Skin epidermis (tissue), 12 donors: ENCODE measurements around the gene PARP15.
A peak's percentile ranks its signal among the peaks of the same experiment; 100 is the strongest.

Experiments used
- H3K27ac ChIP-seq, 21 experiments: fragments of 200-600 bp; sonication (generic) in 11 of 21; one replicate each; pipeline ENCODE4 v1.5.0; 2020; ENCODE audit warnings: mild to moderate bottlenecking in 3 of 21, inconsistent platforms in 2 of 21, moderate library complexity in 2 of 21
- H3K4me3 ChIP-seq, 7 experiments: fragments of 200-600 bp; sonication (generic) in 2 of 7; one replicate each; pipeline ENCODE4 v1.5.0; 2020; ENCODE audit warnings: inconsistent platforms in 2 of 7, mild to moderate bottlenecking in 2 of 7, moderate library complexity in 1 of 7

The PARP15 gene

DNA sequence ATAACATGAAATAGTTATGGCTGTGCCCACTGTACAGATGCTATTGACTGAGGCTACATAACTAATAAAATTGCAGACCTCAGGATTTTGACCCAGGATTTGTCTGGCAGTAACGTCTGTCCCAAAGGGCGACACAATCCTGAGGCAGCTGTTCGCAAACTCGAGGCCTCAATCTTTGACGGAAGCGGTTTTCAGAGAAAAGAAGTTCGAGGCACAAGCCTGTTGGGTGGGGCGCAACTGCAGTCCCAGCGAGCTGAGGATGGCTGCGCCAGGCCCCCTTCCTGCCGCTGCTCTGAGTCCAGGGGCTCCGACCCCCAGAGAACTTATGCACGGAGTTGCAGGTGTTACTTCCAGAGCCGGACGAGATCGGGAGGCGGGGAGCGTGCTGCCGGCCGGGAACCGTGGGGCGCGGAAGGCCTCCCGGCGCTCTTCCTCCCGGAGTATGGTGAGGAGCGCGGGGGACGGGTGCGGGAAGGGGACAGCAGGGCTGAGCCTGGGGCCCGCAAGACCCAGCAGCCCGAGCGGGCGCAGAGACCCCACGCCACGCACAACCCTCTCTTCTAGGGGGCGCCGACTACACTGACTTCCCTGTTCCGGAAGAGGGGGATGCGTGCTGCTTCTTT, at the start of gene PARP15:
TSS of gene PARP15 (plus strand) at position 242 of the 623 bp plus-strand sequence. CDS start at position 260, 18 bp downstream.
- Histone ChIP-seq H3K27ac (peak within 1 kb of the TSS; percentile 0 to 89 (median 67)), H3K4me3 (peak within 1 kb of the TSS; percentile 28 to 59 (median 46))

DNA sequence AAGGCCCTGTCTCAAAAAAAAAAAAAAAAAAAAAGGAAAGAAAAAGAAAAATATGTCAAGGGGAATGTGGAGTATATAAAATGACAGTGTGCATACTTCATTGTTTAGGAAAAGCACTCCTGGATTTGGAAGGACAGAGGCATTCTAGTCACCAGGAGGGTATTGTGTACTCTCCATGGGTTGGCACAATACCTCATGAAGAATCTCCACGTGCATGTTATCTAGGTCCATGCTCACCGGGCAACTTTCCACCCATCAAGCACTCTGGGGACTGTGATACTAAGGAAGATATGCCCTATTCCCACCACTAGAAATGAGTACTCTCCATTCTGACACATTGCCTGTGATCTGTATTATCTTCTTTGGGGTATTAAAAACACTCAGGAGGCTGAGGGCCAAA, 47.3 kb upstream of the PARP15 start:
- no peak overlapping the region for H3K27ac ChIP-seq
- H3K4me3 ChIP-seq: no peak overlapping the region

DNA sequence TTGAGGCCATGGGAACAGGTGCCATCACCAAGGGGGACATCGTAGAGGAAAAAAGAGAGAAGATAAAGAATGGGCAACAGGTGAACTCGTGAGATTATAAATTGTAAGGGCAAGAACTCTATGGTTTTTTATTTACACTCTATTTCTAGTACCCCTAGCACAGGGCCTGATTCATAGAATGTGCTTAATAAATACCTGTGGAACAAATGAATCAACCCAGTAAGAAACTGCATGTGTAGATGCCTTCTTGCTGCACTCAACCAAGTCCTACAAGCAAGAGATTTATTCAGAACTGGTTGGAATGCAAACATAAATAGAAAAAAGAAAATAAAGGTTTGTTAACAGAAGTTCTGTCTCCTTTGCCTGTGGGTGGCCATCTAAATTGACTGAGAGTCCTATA, 44.0 kb upstream of the PARP15 start:
- Histone ChIP-seq H3K27ac (no peak overlapping the region), H3K4me3 (no peak overlapping the region)

DNA sequence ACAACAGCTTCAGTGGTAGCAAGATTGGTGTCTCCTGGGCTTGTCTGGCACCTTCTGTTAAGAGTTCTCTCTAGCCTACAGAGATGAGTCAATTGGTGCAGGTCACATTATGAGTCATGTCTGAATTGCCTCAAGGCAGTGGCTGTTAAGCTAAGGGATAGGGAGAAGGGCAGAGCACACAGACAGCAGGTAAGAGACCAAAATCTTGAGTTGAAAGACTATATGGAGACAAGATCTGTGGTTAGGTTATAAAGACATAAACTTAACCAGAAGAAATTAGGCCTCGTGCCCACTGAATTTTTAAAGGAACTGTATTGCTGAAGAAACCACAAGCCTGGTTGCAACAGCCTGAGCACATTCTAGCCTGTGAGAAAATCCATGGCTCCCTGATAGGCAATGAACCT, 43.5 kb upstream of the PARP15 start:
- H3K4me3 ChIP-seq: no peak overlapping the region
- H3K27ac ChIP-seq: peak overlapping the region in 1 of 21 experiments; percentile 23

DNA sequence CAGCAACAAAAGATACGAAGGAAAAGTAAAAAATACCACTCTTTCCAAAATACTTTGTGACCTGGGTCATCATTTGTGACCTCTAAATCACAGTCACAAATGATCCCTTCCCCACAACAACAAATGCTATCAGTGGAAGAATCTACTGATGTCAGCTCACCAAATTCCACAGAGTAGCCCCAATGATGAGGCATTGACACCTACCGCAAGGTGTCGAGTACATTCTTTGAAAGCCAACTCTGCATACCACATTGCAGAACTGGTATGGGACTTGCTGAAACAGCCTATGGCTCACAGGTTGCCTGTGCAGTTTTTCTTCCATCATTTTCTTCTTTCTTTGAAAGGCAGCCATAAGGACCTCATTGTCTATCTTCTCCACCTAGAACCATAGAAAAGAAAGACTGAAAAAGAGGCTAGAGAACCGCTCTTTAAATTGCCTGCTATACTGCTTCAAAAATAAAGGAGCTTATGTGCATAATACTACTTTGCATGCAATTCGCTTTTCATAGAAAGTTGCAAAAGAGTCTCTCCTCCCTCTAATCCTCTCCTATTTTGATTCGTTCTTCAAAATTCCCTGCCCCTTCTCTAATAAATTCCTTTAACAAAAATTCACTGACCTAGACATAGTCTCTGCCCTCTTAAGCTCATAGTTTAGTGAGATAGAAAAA, 41.4 kb upstream of the PARP15 start:
- no peak overlapping the region for H3K27ac ChIP-seq
- no peak overlapping the region for H3K4me3 ChIP-seq

DNA sequence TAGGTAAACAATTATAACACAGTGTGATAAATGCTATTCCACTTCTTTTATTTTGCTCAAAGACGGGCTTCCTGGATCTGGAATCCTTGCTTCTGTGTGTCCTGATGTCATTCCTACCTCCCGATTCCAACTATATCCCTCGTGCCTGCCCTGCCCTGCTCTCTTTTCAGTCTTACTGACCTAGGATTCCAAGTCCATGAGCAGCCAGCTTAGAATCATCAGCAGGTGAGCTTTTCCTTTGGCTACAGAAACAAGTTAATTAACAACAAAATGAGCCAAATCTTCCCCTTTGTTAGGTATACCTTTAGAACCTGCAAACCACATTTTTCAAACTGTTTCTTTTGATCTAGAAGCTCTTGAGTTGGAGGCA, 40.8 kb upstream of the PARP15 start:
- Histone ChIP-seq H3K4me3 (no peak overlapping the region), H3K27ac (no peak overlapping the region)

DNA sequence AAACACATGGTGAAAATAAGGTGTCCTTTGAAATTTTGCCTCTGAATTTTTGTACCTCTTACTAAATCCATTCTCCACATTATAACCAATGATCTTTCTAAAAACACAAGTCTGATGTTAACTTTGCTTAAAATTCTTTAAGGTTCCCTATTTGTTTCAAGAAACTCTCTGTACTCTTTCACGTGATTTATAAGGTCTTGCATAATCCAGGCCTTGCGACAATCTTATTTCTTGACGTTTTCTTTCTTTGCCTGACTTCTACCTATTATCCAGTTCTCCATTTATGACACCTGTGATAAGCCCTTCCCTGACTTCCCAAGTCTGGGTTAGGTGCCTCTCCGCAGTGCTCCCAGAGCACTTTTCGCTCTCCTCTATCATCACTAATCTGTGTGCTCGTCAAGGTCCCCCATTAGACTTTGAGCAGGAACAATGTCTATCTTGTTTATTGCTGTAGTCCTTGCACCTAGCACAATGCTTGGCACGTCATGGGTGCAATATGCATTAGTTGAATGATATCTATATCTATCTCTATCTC, 38.4 kb upstream of the PARP15 start:
- no peak overlapping the region for H3K4me3 ChIP-seq
- no peak overlapping the region for H3K27ac ChIP-seq

DNA sequence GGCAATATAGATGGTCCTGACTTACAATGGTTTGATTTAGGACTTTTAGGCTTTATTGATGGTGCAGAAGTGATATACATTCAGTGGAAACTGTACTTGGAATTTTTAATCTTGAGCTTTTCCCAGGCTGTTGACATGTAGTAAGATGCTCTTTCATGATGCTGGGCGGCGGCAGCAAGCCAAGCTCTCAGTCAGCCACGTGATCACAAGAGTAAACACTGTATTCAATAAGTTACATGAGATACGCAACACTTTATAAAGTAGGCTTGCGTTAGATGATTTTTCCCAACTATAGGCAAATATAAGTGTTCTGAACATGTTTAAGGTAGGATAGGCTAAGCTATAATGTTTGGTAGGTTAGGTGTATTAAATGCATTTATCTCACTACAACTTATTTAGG, 31.3 kb upstream of the PARP15 start:
- Histone ChIP-seq H3K4me3 (no peak overlapping the region), H3K27ac (no peak overlapping the region)

DNA sequence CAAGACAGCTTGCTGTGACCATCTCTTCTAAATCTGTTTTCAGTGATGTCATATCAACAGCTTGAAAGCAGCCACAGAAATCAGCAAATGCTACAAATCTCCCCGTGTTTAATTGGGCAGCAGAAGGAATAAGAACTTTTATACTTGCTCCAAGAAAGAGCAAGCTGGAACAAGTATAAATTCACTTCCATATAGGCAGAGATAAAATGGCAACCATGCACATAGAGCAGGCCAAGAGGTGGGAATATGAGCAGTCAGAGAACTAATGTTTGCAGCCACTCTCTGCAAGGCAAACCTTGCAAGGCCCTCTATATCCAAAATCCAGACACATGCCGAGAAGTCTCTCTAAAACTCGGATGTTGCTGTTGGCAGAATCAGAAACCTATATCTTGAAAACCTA, 29.4 kb upstream of the PARP15 start:
- H3K27ac ChIP-seq: no peak overlapping the region
- no peak overlapping the region for H3K4me3 ChIP-seq

DNA sequence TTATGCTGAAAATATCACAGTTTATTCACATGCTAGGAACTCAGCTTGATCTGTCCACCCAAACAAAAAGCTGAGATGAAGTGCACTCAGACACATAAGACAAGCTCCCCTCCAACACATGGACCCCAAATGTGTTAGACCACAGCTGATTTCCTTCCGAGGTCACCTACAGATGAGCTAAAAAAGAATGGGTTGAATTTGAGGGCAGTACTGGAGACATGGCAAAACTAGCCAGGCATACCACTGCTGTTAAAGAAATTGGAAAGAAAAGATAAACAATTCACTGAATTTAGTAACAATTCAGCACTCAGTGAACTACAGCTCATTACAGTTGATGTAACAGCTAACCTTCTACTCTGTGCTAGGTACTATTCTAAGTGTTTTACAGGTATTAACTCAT, 28.8 kb upstream of the PARP15 start:
- H3K27ac ChIP-seq: no peak overlapping the region
- no peak overlapping the region for H3K4me3 ChIP-seq

DNA sequence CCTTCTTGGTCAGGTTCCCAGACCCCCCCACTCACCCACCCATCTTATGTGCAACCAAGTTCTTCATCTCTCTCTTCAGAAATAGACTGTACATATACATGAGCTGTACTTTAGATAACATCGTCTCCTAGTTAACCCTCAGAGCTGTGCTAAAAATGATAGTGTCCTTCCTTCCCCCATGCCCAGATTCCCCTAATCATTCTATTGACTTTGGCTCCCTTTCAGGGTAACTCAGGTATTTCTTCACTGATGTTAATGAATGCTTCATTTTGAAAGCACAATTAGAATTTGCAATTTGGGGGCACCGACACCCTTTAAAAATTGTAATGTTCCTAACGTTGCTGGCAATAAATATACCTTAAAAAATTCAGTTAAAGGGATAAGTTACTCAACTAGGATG, 24.3 kb upstream of the PARP15 start:
- no peak overlapping the region for H3K27ac ChIP-seq

DNA sequence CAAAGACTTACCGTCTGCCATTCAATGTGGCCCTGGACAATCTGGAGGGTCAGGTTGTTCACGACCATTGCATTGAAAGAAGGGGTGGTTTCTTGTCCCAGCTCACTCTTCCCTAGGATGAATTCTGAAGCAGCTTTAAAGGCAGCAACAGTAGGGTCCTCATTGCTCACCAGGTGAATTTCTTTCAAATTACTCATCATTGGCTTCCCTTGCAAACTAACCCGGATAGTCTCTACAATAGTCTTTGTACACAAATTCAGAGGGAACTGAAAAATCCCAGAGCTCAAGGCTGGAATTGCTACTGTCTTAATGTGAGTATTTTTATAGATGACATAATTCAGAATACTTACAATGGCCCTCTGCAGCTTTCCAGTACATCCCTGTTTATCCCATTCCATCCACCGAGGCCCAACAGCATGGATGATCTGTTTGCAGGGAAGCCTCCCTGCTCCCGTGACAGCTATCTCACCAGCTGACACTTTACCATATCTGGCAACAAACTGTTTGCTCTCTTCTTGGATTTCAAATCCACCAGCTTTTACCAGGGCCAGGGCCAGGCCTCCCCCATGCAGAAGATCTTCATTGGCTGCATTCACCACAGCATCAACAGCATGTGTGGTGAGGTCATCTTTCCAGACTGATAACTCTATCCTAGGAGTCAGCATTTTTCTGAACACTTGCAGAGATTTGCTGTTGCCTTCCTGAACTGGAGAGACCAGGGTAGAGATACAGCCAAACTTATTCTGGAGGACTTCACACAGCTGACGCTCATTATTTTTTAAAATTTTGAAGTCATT, 22.0 kb upstream of the PARP15 start:
- H3K4me3 ChIP-seq: no peak overlapping the region
- H3K27ac ChIP-seq: no peak overlapping the region

More for the DNA sequence above, 24.3 kb upstream of the PARP15 start:
- H3K4me3 ChIP-seq: no peak overlapping the region

DNA sequence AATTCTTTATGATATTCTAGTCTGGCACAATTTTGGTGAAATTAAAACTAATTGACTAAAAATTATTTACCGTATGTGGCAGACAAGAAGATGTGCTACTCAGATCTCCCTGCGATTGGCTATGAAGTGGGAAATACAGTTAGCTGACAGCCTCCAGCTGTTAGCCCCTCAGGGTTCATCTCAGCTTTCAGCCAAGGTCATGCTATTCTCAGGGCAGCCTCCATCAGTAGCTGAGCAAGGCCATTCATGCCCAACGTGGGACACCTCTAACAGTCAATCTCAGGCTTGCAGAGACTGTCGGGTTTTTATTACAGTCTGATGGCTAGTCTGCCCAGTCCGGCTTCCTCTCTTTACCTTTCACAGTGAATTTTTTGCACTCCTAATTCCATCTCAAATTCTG, 20.1 kb upstream of the PARP15 start:
- no peak overlapping the region for H3K4me3 ChIP-seq
- H3K27ac ChIP-seq: no peak overlapping the region

DNA sequence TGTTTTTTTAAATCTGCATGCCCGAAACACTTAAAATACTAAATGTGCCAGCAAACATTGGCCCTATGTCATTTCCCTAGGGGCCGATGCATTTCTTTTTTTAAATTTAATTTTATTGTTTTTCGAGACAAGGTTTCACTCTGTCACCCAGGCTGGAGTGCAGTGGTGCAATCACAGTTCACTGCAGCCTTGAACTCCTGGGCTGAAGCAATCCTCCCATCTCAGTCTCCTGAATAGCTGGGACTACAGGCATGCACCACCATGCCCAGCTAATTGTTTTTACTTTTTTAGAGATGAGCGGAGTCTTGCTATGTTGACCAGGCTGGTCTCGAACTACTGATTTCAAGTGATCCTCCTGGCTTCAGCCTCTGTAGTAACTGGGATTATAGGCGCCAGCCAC, 18.8 kb upstream of the PARP15 start:
- Histone ChIP-seq H3K4me3 (no peak overlapping the region), H3K27ac (no peak overlapping the region)

DNA sequence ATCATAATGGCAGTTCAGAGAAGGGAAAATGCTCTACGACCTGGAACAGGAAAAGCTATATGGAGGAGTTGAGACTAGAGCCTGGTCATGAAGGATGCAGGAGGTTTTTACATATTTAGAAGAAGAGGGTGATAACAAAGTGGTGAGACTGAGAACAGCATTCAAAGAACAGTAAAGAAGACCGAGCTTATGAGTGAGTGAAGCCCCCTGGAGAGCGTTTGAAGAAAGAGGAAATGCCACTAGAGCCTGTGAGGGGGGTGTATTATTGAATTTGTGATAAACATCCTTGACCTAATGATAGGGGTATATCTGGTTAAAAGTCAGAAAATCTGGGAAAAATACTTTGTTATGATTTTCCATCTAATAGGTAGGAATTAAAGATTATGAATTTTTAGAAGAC, 17.5 kb upstream of the PARP15 start:
- Histone ChIP-seq H3K4me3 (no peak overlapping the region), H3K27ac (no peak overlapping the region)

DNA sequence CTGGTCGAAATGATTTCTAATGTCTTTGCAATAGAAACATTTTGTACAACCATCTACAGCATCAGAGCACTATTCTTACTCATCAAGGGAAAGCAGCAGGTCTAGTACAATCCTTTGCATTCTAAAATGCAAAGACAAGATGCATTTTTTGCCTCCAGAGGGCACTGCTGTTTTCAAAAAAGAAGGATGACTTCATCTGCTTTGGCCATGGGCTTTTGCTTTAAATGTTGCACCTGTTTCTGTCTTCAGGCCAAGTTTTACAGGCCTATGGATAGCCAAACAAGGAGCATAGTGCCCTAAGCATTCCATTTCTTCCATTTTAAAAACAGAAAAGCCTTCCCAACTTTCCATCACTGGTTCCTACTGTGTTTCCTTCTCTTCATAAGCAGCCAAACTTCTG, 16.8 kb upstream of the PARP15 start:
- H3K27ac ChIP-seq: no peak overlapping the region
- H3K4me3 ChIP-seq: no peak overlapping the region

DNA sequence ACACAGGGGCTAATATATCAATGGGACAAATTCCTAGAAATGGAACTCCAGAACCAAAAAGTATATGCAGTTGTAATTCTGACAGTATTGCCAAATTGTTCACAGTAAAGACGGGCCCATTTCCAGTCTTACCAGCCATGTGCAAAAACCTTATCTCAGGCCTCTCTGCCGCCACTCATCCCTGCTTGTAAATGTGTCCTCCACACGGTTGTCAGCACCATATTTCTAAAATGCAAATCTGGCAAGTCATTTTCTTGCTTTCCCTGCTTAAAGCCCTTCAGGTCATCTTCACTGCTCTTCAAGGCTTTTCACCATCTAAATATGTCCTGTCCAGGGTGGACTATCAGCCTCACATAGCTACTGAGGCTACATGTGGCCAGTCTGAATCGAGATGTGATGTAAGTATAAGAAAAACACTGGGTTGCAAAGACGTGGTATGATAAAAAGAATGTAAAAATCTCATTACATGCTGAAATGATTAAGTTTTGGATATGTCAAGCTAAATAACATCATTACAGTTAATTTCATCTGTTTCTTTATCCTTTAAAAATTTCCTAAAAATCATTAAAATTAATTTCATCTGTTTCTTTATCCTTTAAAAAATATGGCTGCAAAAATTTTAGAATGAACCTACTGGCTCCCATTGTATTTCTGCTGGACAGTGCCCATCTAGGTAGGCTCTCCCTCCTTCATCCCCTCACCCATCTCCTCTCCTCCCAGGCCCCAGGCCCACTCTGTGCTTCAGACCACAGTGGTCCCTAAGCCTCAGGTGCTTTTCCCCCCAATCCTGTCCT, 14.3 kb upstream of the PARP15 start:
- H3K27ac ChIP-seq: peak overlapping the region; percentile 56 to 100 (median 97)

DNA sequence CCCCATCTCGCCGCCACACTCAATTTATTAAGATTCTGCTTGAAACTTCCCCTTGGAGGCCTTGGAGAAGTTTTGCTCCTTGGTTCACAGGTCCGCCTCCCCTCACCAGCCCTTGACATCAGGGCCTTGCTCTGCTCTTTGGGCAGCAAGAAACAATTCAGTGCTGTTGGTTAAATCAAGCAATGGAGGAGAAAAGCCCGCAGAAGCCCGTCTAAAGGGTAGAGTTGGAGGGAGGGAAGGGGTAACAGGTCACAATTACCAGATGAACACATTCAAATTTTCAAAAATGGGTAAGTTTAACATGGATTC, 13.8 kb upstream of the PARP15 start:
- Histone ChIP-seq H3K4me3 (peak overlapping the region; percentile 52 to 93 (median 59)), H3K27ac (peak overlapping the region; percentile 56 to 100 (median 97))

More for the DNA sequence above, 14.3 kb upstream of the PARP15 start:
- peak overlapping the region; percentile 52 to 93 (median 59) for H3K4me3 ChIP-seq

DNA sequence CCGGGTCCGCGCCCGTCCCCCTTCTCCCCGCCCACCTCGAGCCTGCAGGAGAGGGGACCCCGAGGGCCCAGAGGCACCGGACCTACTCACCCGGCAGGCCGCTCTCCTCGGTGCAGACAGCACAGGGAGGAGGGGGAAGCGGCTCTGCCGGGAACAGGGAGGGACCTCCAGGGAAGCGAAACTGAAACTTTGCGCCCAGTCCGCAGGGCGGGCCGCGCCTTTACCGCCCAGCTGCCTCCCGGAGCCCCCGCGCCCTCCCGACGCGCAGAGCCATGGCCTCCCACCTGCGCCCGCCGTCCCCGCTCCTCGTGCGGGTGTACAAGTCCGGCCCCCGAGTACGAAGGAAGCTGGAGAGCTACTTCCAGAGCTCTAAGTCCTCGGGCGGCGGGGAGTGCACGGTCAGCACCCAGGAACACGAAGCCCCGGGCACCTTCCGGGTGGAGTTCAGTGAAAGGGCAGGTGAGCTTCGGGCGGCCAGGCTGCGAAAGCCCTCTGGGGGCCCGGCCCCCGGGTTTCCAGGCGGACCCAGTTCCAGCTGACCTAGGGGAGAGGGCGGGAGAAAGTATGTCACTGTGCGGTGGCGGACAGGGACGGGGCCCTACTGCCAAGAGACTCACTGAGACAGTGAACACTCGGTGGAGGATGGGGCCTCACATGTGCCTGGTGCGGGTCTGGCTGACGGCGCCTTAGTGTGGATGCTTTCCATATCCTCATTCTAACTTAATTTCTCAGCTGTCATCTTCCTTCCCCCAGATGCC, 13.1 kb upstream of the PARP15 start, which contains the start of the genes DTX3L and PARP9:
TSS of gene DTX3L (plus strand) at position 184 of the 758 bp plus-strand sequence. CDS start at position 273, 89 bp downstream.
TSS of gene PARP9 (minus strand) at position 146 of the 758 bp plus-strand sequence. CDS start 4,680 bp downstream, outside the sequence.
- H3K4me3 ChIP-seq: peak within 1 kb of the TSS; percentile 52 to 93 (median 59)
- peak within 1 kb of the TSS; percentile 85 to 100 (median 97) for H3K27ac ChIP-seq
